ENCODE results near the gene SIAH2.
"Not testable (repeated sequence)": the region's sequence is repeated elsewhere in the genome, so short reads cannot be mapped to it uniquely, and the experiment has no call there.

Gene SIAH2, protein sequence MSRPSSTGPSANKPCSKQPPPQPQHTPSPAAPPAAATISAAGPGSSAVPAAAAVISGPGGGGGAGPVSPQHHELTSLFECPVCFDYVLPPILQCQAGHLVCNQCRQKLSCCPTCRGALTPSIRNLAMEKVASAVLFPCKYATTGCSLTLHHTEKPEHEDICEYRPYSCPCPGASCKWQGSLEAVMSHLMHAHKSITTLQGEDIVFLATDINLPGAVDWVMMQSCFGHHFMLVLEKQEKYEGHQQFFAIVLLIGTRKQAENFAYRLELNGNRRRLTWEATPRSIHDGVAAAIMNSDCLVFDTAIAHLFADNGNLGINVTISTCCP

DNA sequence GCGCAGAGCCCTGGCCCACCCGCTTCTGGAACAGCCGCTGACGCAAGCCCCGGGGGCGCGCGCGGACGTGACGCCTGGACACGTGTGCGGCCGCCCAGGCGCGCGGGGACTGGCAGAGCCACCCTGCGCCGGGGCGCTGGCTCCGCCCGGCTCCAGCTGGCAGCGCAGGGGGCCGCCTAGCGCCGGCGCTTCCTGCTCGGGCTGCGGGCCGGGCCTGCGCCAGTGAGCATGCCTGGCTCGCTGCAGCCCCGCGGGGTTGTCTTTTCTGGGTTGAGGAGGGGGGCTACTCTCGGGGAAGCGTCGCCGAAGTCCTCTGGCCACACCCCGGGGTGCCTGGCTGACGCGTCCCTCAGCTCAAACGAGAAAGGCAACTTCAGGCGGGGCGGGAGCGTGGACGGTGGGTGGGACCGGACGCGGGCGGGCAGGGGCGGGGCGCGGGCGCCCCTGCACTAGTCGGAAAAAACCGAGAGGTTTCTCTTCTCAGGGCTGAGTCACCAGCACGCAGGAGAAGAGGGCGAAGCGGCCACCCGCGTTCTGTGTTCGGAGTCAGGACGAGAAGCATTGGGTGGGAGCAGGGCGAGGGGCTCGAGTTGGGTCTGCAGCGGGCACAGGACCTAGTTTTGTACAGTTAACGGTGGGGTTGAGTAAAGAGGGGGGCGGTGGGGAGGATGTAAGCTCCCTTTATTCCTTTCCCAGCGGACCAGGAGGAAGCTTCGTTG is at the start of gene SIAH2:
Gene SIAH2 (minus strand): TSS at position 48 of the 719 bp plus-strand sequence. CDS start 320 bp downstream, outside the sequence.
- DNase-seq (ENCODE audit: low read depth in 1 of 2, low spot score in 1 of 2), result peak; percentile 88 to 93

DNA sequence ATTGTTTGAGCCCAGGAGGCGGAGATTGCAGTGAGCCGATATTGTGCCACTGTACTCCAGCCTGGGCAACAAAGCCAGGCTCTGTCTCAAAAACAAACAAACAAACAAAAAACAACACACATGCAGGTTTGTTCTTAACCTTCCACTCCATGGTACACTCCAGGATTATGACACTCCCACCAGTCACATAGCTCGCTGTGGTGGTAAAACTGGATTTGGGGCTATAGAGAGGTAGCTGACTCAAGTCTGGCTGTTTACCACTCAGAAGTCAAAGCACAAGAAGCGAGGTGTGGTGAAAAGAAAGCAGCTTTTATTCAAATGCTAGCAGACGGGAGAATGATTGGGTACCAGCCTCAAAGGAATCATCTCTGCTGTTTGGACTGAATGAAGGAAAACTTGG is 49.0 kb upstream of the SIAH2 start:
- no peak for DNase-seq (ENCODE audit: low read depth in 1 of 2, low spot score in 1 of 2)

DNA sequence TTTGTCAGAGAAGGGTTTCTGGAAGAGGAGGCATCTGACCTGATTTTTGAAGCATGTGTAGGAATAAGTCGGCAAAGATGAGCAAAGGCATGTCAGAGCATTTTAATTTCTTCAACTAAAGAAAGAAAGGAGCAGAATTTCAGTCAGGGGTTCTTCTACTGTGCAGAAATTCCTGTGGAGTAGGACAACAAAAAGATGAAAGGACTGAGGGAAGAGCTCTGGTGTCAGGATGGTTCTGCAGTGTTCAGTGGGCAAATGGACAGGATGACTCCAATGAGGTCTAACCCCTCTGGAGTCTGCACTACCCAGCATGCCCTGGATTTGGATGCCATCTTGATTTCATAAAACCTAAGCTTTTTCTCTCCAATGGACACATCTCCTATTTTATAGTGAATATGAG is 47.7 kb upstream of the SIAH2 start:
- no peak for DNase-seq (ENCODE audit: low read depth in 1 of 2, low spot score in 1 of 2)

DNA sequence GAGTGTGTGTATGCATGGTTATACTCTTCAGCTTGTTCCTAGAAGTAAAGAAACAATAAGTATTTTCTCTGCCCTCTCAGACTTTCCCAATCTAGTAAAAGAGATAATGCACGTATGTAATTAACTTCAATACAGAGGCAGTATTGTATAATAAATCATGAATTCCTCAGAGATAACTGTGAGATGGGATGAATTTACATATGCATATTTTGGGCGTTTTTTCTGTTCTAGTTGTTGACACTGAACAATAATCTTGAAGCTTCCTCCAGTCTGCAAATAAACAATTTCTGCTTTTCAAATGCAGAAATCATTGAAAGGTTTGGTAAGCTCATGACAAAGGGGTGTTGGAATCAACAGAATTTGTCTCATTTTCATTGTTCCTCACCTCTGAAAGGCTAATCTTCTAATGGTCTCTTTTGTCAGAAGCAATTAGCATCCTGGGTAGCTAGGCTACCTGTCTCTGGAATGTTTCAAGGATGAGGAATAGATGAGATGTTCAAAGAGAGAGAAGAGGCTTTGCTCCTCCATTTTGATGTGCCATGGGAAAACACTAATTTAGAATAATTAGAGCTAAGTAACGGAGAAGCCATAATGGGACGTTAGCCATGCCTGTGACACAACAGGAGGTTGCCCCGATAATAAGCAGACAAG is 43.3 kb upstream of the SIAH2 start:
- DNase-seq (ENCODE audit: low read depth in 1 of 2, low spot score in 1 of 2), result no peak

DNA sequence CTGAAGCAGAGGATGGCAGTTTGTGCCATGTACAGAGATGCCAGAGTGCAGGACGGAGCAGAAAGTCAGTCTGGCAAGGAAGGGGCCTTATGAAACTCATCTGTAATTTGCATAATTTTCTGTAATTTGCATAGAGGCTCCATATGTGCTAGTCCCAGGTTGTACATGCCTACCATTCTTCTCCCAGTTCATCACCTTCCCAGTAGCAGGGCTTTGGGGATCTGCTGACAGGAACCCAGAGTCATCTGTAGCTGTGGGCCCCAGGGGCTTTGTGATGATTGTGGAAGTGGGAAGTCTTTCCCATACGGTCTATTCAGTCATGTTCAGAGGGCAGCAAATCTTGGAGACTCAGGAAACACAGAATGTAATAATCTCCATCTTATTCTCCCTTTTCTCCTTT is 42.4 kb upstream of the SIAH2 start:
- DNase-seq (ENCODE audit: low read depth in 1 of 2, low spot score in 1 of 2), result no peak

DNA sequence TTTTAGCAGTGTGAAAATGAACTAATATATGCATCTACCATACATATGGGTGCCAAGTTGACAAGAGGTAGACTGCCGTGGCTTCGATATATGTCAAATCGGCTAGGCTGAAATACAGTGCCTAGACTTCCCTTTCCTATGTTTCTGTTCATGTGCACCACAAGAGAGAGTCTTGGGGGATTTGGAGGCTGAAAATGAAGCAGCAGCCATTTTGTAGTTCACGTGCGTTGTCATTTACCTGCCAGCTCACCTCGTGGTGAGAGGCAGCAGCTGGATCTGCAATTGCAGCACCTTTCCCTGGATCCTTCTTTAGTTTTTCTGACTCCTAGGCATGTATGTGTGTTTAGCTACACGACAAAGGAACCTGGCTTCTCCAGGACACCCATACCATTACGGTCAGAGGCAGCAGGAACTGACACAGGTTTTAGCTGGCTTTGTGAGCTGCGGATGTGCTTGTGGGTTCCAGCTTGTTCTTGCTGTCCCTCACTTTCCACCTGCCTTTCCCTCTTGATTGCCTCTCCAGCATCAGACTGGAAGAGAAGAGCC is 40.5 kb upstream of the SIAH2 start:
- DNase-seq (ENCODE audit: low read depth in 1 of 2, low spot score in 1 of 2), result no peak

DNA sequence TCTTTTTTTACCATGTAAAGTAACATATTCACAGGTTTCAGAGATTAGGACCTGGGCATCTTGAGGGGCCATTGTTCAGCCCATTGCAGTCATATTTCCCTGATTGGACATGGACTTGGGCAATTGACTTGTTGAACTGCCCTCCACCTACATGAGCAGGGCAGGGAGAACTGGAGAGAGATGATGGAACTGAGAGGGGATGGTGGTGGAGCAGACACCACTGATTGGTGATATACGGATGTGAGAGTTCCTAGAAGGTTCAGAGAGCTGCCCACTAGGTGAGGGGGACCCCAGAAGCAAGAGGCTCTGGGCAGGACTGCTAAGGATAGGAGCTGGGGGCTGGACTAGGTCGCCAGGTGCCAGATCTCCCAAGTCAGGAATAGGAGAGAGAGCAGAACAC is 37.8 kb upstream of the SIAH2 start:
- DNase-seq (ENCODE audit: low read depth in 1 of 2, low spot score in 1 of 2), result no peak

DNA sequence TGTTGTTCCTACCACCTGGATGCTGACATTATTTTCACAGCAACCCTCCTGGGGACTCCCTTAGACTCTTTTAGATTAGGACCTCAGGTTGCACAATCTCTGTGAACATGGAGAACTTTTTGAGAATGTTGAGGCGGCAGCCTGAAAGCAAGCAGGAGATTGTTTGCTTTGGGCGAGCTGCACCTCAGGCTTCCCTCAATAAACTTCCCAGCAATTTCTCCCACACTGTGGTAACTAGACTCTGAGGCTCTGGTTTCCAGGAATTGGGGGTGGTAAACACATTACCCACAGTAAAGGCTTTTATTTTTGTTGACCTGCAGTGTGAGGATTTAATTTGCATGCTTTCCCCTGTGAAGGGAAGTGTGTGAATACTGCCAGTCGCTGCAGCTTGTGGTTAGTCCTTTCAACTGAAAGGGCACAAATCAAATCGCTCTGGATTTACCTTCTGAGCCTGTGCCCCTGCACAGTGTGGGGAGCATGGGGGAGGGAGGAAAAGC is 35.2 kb upstream of the SIAH2 start:
- no peak for DNase-seq (ENCODE audit: low read depth in 1 of 2, low spot score in 1 of 2)

DNA sequence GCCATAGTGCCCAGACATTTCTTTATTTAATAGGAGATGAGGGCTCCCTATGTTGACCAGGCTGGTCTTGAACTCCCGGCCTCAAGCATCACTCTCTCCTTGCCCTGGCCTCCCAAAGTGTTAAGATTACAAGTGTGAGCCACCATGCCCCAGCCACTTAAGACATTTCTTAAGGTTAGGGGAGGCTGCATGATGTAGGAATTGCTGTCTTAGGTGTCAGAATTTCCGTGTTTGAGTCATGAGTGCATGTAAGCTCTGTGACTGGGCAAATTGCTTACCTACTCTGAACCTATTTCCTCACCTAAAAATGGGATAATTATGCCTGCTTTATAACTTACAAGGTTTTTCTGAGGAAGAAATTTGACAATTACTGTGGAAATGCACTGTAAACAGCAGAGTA is 34.2 kb upstream of the SIAH2 start:
- no peak for DNase-seq (ENCODE audit: low read depth in 1 of 2, low spot score in 1 of 2)

DNA sequence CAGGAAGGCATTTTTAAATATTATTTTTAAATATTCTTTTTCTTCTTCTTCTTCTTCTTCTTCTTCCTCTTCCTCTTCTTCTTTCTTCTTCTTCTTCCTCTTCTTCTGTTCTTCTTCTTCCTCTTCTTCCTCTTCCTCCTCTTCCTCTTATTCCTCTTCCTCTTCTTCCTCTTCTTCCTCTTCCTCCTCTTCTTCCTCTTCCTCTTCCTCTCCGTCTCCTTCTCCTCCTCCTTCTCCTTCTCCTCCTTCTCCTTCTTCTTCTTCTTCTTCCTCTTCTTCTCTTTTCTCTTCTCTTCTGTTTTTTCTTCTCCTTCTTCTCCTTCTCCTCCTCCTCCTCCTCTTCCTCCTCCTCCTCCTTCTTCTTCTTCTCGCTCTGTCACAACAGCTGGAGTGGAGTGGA is 33.6 kb upstream of the SIAH2 start:
- DNase-seq (ENCODE audit: low read depth in 1 of 2, low spot score in 1 of 2), result not testable (repeated sequence)

DNA sequence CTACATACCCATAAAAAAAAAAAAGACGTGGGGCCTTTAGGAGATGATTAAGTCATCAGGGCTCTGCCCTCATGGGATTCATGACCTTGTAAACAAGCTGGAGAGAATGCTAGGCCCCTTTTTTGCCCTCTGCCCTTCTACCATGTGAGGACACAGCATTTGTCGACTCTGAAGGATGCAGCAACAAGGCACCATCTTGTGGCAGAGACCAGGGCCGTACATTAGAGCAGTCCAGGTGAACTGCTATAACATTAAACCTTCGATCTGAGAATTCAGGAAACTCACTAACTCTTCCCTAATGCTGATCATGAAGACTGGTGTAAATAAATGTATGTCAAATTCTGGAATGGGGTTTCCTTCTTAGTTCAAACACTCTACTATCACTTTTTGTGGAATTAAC is 30.7 kb upstream of the SIAH2 start:
- DNase-seq (ENCODE audit: low read depth in 1 of 2, low spot score in 1 of 2), result no peak

DNA sequence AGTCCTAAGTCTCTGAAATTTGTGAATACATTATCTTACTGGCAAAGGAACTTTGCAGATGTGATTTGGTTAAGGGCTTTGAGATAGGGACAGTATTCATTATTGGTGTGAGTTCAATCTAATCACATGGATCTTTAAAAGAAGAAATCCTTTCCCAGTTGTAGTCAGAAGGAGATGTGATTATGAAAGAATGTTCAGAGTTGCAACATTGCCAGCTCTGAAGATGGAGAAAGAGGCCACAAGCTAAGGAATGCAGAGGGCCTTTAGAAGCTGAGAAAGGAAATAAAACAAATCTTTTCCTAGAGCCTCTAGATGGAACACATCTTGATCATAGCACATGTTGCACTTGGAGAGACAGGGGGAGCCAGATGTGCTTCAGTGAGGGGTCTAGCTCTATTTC is 27.7 kb upstream of the SIAH2 start:
- no peak for DNase-seq (ENCODE audit: low read depth in 1 of 2, low spot score in 1 of 2)

DNA sequence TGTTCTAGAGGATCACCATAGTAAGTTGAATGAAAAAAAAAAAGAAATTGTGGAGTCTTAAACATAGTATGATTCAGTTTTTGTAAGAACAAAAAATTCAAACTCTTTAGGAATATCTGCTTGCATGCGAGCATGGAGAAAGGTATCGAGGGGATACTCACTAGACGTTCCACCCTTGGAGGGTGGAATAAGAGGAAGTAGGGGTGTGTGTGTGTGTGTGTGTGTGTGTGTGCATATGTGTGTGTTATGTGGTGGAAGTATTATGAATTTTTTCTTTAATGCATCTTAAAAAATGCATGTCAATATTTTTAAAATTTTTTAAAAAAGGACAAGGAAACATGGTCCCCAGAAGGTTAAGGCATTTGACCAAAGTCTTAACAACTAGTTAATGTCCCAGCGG is 26.5 kb upstream of the SIAH2 start:
- DNase-seq (ENCODE audit: low read depth in 1 of 2, low spot score in 1 of 2), result no peak

DNA sequence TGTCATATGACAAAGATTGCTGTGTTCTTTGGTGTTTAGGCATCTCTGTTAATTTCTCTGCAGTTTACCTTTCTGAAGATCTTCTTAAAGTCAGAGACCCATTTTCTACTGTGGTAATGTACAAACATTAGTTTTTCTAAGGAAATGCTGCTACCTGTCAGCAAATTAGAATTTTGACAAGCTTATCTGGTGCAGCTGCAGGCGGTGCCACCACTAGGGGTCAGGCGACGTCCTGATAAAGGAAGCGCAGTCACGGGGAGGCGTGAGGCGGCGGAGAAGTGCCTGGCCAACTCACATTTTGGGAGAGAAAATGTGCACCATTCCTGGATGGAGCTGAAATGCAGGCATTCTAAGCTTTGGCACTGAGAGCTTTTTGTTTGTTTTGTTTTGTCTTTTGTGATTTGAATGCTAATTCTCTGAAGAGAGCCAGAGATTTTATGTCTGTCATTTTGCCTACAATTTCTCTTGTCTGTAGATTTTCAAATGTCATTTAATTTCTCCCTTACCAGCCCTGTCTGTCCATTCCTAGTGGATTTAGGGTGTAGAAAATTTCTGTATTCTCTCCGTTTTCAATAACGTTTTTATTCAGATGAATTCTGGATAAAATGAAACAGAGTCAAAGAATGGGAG is 24.9 kb upstream of the SIAH2 start:
- DNase-seq (ENCODE audit: low read depth in 1 of 2, low spot score in 1 of 2), result peak; percentile 55 to 72

DNA sequence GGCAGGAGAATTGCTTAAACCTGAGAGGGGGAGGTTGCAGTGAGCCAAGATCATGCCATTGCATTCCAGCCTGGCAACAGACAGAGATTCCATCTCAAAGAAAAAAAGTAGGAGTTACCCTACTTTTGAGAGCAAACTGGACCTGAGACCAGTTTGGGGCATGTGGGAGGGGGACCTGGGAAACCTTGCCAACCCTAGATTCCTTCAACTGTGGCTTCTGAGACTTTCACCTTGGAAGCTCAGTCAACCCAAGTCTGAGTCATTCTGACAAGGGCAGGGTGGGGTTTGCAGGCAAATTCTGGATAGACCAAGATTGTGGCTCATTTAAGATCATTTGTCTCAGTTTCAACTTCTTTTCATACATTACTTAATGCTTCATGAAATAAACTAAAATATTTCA is 23.8 kb upstream of the SIAH2 start:
- no peak for DNase-seq (ENCODE audit: low read depth in 1 of 2, low spot score in 1 of 2)

DNA sequence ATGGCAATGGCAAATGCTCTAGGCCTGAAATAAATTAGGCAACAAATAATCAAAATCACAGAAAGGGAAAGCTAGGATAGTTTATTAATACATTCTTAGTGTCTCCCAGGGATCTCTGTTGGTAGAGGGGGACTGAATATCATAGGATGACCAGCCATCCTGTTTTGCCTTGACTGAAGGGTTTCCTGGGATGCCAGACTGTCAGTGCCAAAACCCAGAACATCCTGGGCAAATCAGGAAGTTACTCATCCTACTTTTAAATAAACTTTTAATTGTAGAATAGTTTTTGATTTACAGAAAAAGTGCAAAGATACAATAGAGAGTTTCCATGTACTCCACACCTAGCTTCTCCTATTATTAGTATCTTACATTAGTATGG is 21.8 kb upstream of the SIAH2 start:
- DNase-seq (ENCODE audit: low read depth in 1 of 2, low spot score in 1 of 2), result no peak

DNA sequence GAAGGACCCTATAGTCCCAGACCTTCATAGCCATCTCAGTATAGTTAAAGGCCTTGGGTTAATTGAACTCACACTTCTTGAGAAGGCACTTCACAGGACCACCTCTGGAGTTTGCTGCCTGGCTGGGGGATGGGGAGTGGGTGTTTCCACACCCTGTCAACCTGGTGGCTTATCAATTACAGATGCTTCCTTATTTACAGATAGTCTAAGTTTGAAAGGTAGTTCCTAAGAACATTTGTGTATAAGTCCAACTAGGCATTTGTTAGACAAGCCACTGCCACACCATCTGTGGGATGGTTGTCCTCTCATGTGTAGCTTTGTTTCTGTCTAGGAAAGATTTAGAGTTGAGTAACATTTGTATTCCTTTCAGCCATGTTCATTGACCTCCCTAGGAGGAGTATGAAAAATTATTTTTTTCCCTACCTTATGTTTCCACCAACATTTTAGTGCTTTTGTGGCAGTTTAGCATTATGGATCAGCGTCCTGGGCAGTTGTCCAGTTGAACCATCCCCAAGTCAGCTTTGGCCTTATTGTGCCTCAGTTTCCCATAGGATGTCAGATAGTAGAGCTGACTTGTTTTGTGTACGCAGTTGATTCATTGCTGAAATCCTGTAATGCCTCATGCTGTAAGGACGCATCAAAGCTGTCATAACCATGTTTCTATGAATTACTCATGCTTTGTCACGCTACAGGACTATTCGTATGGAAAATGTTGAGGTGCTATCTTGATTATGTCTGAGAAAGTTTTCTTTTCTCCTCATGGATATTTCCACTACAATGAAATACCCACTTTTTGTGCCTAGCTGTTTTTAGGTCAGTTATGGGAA is 21.2 kb upstream of the SIAH2 start:
- DNase-seq (ENCODE audit: low read depth in 1 of 2, low spot score in 1 of 2), result no peak

DNA sequence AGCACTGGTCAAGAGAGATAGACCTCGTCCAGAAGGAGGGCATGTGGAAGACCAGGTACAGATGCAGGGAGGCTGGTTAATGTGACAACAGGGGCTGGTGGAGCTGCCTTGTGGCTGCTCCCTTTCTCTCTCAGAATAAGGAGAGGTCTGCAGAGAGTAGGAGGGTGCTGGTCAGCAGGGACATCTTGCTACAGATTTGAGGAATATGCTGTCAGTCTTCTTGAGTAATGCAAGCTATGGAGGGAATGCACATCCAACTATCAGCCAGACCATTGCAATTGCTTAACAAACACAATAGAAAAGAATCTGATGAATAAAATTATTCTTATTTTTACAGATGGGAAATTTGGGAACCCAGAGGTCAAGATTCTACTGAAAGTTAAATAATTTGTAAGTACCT is 20.3 kb upstream of the SIAH2 start:
- no peak for DNase-seq (ENCODE audit: low read depth in 1 of 2, low spot score in 1 of 2)

DNA sequence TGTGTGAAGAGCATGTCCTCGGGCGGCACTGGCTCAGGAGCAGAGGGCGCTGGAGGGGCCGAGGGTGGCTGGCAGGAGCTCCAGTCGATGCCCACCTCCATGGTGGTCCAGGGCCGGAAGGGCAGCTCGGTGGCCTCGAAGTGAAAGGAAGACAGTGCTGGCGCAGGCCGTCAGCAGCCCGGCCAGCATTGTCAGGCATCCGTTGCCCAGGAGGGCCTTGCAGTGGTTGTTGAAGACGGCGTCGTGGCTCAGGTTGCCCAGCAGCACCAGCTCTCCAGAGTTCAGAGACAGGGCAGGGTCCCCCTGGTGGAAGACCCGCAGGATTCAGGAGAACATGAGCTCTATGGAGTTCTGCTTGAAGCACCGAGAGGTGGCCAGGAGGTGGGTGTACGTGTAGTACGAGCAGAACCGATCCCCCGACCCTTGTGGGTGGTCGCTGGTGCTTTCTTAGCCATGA is 16.5 kb upstream of the SIAH2 start:
- DNase-seq (ENCODE audit: low read depth in 1 of 2, low spot score in 1 of 2), result no peak

DNA sequence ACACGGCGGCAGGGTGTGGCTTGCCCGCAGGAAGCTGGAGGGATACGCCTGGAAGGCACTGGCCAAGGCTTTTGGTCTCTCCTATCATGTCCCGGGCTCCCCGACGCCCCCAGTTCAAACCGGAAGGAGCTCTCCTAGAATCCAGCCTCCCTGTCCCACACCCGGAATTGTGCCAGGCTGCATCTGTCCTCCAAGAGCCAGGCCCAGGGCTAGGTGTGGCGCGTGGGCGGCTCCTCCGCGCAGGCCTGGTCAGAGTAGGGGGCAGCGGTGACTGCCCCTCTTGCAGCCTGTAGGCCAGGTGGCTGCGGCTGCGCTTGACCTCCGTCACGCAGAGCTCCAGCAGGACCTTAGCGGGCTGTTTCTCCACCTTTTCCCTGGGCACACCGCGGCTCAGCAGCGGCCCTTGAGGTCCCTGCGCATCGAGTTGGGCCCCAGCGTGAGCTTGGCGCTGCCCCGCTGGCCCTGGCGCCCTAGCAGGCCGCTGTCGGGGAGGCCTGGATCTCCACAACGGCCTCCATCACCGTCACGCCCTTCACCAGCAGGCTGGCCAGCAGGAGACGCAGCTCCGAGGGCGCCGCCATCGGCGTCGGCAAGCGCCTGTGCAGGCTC is 15.9 kb upstream of the SIAH2 start:
- no peak for DNase-seq (ENCODE audit: low read depth in 1 of 2, low spot score in 1 of 2)
